ENCODE data around the gene ZFYVE9. TPM values are rescaled to one million over a fixed set of nuclear protein-coding genes. Genes with fewer than 3 reads are reported as not detected.

Gene ZFYVE9
- total and polyA plus RNA-seq, 2 of the 13 experiments (the other 11 are each of a cell fraction or from before 2014, with no cell fraction given): 9.2 to 19.8 TPM

DNA sequence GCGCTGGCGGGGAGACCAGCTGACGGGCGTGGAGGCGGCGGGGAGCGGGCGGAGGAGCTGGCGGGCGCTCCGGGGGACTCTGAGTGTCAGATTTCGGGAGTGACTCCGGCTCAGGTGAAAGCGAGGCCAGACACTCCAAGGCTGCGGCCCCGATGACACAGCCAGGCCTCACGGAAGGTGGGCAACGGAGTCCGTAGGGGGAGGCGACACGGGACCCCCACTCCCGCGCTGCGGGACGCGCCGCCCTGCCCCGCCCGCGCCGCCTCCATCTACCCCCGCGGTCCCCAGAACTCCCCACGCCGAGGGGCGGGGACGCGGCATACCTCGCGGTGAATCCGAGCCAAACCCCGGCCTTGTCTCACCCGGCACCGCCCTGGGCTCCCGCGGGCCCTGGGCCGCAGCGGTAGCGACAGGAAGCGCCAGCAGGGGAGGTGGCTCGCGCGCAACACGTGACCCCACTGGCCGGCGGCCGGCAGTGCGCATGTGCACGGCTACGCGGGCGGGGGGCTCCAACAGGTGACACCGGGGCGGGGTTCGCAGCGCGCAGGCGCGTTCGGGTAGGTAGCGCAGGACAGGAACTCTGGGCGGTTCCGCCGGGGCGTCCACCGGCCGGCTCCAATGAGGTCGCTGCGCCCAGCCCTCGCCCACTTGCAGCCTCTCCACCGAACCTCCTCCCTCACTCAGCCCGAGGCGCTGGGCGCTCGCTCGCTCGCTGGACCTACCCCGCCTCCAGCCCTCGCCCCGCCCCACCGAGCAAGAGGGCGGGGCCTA is 224.0 kb downstream of the ZFYVE9 start, which contains the start of gene CC2D1B (continued):
- TF ChIP-seq THYN1 (CRISPR knock-in tag; IDR thresholded peaks at IDR 0.05; ENCODE audit: borderline replicate concordance, low read depth): no peak
- TF ChIP-seq, protein P1, sequence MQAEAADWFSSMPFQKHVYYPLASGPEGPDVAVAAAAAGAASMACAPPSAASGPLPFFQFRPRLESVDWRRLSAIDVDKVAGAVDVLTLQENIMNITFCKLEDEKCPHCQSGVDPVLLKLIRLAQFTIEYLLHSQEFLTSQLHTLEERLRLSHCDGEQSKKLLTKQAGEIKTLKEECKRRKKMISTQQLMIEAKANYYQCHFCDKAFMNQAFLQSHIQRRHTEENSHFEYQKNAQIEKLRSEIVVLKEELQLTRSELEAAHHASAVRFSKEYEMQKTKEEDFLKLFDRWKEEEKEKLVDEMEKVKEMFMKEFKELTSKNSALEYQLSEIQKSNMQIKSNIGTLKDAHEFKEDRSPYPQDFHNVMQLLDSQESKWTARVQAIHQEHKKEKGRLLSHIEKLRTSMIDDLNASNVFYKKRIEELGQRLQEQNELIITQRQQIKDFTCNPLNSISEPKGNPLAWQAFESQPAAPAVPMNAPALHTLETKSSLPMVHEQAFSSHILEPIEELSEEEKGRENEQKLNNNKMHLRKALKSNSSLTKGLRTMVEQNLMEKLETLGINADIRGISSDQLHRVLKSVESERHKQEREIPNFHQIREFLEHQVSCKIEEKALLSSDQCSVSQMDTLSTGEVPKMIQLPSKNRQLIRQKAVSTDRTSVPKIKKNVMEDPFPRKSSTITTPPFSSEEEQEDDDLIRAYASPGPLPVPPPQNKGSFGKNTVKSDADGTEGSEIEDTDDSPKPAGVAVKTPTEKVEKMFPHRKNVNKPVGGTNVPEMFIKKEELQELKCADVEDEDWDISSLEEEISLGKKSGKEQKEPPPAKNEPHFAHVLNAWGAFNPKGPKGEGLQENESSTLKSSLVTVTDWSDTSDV (CRISPR knock-in tag; IDR thresholded peaks at IDR 0.05): no peak
- TF ChIP-seq ZNF326 (CRISPR knock-in tag; IDR thresholded peaks at IDR 0.05; ENCODE audit: borderline replicate concordance): no peak
- TF ChIP-seq PRDM10 (CRISPR knock-in tag; IDR thresholded peaks at IDR 0.05; ENCODE audit: low read depth): no peak
- peak; percentile 73 for TF ChIP-seq NFYB (CRISPR knock-in tag; IDR thresholded peaks at IDR 0.05)
- TF ChIP-seq CEBPZ (IDR thresholded peaks at IDR 0.05; ENCODE audit: low read length): no peak
- no peak for TF ChIP-seq MTF2 (CRISPR knock-in tag; IDR thresholded peaks at IDR 0.05; ENCODE audit: borderline replicate concordance)
- no peak for TF ChIP-seq ZSCAN5A (CRISPR knock-in tag; IDR thresholded peaks at IDR 0.05; ENCODE audit: borderline replicate concordance)
- TF ChIP-seq, protein P2, sequence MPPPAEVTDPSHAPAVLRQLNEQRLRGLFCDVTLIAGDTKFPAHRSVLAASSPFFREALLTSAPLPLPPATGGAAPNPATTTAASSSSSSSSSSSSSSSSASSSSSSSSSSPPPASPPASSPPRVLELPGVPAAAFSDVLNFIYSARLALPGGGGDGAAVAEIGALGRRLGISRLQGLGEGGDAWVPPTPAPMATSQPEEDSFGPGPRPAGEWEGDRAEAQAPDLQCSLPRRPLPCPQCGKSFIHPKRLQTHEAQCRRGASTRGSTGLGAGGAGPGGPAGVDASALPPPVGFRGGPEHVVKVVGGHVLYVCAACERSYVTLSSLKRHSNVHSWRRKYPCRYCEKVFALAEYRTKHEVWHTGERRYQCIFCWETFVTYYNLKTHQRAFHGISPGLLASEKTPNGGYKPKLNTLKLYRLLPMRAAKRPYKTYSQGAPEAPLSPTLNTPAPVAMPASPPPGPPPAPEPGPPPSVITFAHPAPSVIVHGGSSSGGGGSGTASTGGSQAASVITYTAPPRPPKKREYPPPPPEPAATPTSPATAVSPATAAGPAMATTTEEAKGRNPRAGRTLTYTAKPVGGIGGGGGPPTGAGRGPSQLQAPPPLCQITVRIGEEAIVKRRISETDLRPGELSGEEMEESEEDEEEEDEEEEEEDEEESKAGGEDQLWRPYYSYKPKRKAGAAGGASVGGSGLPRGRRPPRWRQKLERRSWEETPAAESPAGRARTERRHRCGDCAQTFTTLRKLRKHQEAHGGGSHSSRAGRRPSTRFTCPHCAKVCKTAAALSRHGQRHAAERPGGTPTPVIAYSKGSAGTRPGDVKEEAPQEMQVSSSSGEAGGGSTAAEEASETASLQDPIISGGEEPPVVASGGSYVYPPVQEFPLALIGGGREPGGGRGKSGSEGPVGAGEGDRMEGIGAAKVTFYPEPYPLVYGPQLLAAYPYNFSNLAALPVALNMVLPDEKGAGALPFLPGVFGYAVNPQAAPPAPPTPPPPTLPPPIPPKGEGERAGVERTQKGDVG (CRISPR knock-in tag; IDR thresholded peaks at IDR 0.05; ENCODE audit: borderline replicate concordance): peak; percentile 12; the same call in 1 of the 2 replicates
- TF ChIP-seq MLX (CRISPR knock-in tag; IDR thresholded peaks at IDR 0.05): peak; percentile 65; the same call in 1 of the 2 replicates
- no peak for TF ChIP-seq ZNF12 (CRISPR knock-in tag; IDR thresholded peaks at IDR 0.05)

Measured in HepG2 (cell line).